HG02970 (cell line): ENCODE data around the gene DUSP22.

Experiments used
- ATAC-seq: cut with Tn5 transposase; IDR thresholded peaks from one replicate; pipeline ENCODE4 v1.9.1; 2021; ENCODE audit warnings: mild to moderate bottlenecking, moderate library complexity, moderate number of reproducible peaks; ENCODE audit not compliant: unreplicated experiment, low FRiP score

Gene DUSP22

DNA sequence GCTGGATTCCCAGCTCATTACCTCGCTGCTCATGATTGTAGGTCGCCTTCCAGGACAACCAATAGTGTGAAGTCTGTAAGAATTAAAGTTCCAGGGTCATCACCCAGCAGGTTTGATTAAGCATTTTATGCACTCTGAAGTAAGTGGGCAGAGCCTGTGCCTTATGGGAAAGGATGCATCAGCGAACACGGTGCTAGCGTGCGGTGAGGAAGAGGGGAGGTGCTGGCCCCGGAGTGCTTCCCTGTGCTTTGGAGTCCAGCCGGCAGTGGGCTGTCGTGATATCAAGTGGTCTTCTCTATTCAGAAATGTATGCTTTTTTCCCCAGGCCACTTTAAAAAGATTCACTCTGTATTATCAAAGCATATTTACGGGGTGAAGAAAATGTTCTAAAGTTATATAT, 16.0 kb downstream of the DUSP22 start:
- no peak for ATAC-seq

DNA sequence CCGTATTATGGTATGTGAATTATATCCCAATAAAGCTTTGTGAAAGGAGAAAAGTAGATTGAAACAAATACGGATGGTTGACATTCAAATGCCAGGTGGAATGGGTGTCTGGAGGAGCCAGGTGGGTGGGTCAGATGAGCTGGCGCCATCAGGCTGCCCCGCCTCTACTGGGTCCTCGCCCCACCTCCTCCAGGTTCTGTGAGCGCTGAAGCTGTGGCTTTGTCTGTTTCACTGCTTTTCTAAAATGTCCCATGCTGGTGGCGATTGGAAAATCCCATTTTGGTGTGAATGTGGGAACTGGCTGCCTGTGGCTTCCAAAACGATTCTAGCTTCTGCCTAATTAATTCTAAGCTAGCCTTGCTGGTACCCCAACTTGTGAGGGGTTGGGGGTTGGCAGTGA, 16.5 kb downstream of the DUSP22 start:
- ATAC-seq = no peak

DNA sequence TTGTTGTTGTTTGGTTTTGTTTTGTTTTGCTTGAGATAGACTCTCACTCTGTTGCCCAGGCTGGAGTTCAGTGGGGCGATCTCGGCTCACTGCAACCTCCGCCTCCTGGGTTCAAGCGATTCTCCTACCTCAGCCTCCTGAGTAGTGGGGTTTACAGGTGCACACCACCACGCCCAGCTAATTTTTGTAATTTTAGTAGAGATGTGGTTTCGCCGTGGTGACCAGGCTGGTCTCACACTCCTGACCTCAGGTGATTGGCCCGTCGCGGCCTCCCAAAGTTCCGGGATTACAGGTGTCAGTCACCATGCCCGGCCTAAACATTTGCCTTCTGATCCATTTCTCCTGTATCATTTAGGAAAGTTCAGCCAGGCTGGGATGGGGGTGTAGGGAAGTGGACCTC, 17.7 kb downstream of the DUSP22 start:
- ATAC-seq = no peak

DNA sequence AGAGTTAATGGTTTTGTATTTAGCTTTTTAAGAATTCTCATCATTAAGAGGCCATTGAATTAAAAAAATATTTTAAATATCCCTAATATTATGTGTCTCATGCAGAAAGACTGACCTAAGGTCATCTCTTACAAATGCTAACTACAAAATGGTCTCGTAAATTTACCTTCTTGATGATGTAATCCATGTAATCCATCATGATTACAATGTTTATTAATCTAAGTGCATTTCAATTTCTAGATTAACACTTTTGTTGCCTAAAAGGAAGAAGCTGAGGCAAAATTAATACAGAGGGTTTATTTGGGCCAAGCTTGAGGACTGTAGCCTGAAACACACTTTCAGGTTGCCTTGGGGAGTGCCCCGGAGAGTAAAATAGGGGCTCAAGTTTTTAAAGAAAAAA, 18.4 kb downstream of the DUSP22 start:
- ATAC-seq = no peak

DNA sequence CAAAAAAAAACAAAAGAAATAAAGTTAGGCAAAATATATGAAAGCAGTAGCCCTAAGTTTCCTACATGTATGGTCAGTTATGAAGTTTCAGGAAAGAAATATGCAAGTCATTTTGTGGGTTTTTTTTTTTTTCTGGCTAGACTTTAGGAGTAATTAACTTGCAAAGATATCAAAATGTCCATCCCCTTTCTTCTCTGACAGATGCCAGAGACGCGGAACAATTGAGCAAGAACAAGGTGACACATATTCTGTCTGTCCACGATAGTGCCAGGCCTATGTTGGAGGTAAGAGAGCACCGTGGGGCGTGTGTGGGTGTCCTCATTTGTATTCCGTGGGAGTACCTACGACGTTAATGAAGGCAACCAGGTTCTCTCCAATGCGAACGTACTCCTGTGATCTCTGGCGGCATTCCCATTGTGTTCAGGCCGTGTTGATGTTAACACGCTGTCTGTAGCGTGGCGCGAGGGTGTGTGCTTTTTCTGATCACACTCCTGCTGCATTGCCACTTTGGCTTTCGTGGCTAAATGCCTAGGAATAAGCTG, 19.5 kb downstream of the DUSP22 start:
- ATAC-seq = no peak

DNA sequence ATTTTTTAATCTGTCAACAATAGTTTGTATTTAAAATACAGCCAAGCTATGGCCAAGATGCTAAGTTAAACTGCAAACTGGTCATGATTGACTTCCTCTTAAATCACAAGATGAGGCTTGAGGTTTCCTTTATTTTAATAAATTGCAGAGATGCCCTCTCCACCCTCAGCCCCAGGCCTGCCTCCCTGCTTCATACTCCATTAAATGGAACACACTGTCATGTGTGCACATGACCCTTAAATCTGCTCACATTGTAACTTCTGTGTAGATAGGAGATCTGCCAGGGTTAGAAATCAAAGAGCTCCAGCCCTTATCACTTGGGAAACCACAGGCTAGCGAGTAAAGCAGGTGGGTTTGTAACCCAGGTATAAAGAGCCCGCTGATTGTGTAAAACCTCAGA, 20.8 kb downstream of the DUSP22 start:
- ATAC-seq = no peak

DNA sequence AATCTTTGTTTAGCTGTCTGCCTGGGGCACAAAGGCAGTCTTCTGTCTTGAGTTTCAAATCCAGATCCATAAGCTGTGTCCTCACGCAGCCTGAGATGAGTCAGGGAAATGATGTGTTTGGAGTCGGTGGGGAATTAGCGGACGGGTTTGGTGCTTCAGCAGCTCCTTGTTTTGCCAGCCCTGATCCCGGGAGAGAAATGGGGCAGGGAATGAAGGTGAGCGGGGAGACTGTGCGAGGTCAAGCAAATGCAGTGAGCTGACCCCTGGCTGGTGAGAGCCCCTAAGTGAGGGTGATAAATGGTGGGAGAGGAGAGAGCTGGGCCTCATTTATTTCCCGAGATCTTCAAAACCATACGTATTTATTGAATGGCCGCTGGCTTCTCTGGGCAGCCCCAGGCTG, 21.6 kb downstream of the DUSP22 start:
- no peak for ATAC-seq

DNA sequence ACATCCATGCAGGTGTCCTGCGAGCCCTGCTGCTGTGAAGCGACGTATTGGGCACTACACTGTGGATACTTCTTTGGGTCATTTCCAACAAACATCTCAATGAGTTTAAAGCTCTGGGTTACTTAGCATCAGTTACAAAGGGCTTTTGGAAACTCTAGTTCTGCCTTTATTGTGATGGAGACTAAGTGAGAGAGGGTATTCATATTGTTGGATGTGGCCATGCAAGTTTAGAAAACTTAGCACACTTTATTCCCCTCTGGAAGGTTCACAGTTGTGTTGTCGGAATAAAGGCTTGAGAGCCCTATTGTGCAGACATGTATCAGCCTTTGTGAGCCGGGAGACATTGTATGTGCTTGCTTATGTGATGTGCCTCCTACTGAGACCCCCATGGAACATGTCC, 22.1 kb downstream of the DUSP22 start:
- ATAC-seq = no peak

DNA sequence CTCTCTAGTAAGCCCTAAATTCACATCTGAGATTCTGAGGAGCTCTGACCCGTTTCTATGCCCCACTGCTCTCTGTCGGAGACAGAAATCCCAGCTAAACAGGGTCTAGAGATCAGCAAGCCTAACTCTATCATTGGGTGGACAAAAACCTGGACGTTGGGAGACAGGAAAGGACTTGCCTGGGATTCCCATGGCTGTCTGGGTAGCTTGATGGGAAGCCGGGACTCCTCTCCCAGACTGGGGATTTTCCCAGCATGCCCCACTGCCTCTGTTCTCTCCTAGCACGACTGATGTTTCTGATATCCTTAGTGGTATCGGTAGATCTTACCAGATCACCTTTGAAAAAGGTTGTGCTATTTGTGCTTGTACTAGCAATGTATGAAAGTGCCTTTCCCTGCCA, 22.9 kb downstream of the DUSP22 start:
- no peak for ATAC-seq

DNA sequence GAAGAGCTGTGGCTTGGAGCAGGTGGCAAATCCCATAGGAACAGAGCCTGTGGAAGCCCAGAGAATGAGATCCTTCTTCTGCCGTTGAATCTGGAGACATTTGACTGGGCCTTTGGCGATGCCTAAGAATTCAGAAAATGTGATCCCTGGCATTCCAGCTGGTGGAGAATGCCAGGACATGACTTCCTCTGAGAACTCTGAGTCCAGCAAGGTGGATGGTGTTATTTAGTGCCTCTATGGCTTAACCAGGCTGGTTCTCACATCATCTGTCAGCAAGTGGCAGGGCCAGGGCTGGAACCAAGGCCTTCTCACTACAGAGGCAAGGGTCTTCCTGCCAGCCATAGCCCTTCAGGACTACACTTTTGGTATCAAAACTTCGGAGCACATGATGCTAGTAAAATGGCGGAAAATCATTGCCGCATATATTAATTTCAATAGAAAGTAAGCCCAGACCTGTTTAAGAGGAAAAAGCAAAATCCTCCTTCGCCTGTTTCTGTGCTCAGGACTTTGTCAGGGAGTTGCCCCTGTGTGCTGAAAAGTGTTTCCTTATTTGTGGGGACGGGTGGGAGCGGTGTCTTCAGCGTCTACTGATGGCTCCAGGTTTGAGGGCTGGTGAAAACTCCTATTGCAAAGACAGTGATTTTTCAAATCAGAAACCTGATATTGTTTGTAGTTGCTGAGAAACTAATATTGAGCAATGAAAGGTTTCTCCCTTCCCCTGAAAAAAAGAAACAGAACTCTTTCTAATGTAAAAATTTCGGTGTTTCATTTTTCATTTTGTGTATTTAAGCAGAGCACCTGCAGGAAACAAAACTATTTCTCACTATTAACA, 23.9 kb downstream of the DUSP22 start:
- ATAC-seq = no peak

DNA sequence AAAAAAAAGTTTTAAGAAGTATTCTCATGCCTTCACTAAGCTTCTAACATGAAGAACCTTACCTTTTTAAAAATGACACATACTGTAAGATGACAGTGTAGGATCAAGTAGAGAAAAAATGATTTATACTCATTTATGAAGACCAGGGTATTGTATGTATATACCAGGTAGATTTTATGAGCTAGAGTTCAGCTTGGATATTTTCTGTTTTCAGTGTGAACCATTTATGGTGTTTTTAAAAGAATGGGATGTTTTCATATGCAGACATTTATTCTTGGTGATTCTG, 24.4 kb downstream of the DUSP22 start:
- ATAC-seq = no peak

DNA sequence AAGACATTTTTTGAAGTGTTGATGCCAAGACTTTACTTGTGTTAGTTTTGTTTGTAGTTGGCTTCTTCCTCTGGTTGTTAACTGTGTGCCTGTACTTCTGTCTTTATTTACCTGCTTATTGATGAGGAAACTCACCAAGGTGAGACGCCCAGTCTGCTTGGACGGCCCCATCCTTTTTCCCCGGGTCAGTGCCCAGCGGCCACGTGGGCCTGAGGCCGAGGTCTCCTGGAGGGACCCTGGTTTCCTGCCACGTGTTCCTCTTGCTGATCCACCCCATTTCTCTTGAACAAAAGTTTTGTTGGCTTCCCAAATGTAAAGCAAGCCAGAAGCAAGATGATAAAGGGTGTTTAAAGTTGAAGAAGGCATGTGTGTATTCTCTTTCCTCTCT, 24.8 kb downstream of the DUSP22 start:
- no peak for ATAC-seq

DNA sequence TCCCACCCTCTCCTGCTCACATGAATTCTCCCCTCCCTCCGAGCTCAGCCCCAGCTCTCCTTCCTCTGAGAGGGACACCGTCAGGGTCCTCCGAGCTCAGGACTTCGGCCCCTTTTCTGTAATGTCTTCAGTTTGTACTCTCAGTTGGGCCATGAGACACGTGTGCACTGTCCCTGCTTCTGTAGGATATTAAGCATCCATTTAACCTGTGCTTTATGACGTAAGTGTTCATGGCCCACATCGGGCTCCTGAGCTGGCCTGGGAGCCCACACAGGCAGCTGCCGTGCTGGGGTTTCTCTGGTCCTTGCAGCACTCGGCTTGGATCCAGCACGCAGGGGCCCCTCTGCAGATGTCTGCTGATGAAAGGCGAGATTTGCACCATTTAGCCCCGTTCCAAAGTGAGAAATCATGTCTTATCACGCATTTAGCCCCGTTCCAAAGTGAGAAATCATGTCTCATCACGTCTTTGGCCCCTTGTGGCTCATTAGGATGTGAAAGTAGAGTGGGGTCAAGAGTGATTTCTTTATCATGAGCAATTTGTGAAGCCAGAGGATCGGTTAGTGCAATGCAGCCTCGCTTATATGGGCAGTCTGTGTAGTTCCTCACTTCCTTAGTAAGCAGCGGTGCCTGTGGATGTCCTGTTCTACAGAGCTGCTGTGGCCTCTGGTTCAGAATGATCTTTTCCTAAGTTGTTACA, 25.3 kb downstream of the DUSP22 start:
- no peak for ATAC-seq

DNA sequence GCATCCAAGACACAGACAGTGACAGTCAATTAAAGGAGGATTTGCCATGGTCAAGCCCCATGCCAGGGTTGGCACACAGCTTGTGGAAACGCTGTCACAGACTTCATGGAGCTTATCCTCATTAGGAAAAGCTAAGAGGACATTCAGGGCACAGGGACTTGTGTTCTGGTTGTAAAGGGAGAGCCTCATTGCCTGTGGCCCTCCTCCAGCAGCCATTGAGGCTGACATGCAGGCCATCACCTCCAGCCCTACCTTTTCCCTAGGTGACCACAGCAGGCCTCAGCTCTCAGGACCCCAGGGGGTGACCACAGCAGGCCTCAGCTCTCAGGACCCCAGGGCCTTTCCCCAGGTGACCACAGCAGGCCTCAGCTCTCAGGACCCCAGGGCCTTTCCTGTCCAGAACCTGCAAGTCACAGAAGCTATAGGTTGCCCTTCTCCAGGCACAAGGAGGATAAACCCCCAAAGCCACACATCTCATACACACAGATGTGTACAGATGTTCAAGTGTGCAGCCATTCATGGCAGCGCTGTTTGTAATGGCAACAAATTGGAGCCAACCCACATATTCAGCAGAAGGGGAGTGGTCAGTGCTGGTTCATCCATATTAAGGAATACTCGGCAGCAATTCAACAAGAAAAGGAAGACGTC, 26.1 kb downstream of the DUSP22 start:
- no peak for ATAC-seq

DNA sequence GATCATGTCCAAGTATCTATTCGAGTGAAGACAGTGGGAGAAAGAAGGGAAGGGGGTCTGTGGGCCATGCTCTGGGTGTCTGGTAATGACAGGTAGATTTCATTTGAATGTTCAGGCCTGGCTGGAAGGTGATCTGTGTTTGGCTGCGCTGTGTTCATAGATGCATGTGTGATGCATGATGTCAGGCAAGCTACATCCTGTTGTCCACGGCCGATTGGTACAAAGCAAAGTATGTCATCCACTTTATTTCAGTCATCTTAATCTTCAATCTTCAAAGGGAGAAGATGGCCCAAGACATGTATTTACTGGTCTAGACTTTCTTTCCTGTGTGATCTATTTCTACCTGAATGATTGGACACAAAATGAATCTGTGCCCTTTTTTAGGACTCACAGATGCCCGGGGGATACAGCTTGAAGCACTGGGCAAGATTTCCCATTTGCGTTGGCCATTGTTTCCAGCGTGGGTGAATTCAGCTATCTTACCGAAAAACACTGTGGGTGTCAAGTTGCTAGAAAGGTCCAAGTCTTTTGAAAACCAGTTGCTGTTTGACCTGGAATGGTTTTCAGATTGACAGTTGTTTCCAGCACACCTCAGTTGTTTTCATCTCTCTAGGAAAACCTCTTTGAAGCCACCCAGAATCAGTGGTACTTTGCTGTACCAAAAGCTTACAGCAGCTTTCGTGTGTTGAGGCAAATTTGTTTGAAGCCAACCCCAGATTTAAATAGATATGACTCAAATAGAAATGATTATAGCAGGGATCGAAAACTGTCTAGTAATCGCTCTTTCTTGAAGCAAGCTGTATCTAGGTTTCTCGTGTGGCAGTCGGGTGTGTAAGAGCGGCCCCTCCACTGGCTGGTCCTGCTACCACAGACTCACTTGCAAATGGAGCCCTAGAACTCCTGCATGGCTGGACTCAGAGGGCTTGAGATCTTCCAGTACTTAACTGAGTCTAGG, 27.2 kb downstream of the DUSP22 start:
- ATAC-seq = no peak

DNA sequence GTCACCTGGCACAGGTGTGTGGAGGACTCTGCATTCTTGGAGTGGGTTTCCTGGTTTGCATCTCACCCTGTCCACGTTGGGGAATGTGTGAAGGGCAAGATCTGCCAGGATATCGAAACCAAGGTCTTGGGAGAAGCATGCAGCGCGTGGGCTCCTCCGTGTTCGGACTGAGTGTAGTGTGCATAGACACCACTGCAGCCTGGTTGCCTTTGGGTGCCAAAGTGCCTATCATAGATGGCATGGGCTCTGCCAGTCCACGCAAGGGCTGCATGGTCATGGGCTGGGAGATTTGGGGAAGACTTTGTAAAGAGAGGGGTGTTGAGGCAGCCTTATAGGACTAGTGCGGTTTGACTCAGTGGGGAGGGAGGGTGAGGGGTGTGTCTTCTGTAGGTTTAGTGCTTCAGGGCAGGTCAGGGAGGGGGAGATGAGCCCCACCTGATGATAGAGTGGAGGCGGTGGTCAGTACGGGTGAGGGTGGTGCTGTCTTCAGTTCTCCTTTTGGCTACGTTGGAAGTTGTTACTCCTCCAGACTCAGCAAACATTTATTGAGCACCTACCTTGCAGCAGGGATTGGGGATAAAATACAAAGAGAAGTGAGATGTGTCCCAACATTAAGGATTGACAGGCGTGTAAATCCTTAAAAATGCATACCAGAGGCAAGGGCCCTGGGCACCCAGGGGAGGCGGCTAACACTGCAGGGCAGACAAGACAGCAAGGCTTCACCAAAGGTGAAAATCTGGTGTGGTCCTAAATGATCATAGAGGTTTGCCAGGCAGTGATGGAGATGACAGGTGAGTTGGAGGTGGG, 28.3 kb downstream of the DUSP22 start:
- no peak for ATAC-seq

DNA sequence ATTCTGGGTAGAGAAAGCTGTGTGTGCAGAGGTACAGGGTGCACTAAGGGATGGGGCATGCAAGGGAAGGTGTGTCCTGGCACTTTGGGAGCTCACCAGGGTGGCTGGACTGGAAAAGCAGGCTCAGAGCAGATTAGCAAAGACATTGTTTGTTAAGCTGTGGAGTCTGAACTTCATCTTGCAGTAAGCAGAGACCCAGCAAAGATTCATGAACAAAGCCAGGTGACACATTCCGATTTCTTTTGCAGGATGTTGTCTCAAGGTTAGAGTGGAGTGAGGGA, 28.8 kb downstream of the DUSP22 start:
- no peak for ATAC-seq

DNA sequence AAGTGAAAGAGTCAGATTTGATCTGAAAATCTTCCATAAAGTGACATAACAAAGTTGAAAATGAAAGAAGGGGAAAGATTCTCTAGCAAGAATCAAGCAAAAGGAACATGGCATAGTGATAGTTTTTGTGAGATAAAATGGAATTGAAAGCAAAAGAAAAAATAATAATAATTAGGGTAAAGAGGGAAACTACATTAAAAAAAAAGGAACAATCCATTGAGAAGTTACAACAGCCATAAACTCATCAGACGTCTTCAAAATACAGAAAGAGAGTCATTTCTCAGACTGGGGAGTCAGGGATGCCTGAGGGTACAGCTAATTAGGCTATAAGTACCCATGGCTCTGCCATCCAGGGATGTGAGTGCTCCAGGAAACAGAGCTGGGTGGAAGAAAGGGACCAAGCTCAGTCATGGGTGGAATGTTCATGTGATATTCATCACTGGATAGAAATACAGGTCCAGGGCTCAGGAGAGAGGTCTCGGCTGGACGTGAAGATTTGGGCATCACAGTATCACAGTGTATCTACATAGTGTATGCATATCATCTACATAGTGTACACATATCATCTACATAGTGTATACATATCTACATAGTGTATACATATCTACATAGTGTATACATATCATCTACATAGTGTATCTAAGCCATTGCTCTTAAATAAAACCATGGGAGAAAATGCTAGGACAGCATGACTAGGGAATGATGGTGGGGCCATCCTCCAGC, 29.4 kb downstream of the DUSP22 start:
- ATAC-seq = no peak

DNA sequence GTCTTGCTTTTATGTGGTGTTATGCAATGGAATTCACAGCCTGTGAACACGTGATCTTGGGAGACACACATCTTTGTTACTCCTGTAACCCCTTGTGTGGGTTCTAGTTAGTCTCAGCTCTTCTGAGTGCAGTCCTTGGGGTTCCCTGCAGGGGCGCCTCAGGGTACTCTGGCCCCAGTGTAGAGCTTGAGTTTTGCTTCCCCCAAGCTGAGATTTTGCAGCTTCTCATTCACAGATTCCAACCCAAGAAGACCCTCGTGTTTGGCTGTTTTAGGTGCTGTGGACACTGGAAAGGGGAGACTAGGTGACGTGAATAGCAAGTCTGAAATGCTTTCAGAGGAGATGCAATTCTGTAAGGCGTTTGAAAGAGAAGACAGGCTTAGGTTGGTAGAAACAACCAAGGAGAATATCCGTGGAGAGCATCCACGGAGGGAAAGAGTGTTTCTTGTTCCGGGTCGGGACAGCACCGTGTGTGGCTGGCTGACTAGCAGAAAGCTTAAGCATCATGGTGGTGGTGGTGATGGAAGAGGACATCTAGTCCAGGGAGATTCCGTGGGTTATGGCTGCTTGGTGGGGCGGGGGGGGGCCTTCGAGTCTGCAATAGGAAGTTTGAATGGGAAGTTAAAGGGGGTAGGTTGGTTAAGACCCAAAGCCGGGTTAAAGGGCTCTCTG, 30.1 kb downstream of the DUSP22 start:
- no peak for ATAC-seq
